MM.1S (cell line): ENCODE data around the gene CSNK1E.

Experiments
- CTCF ChIP-seq: fragments of 300-600 bp; sonication (generic); IDR thresholded peaks from 2 replicates; pipeline ENCODE4 v1.5.1; 2016; ENCODE audit warnings: antibody characterized with exemption, low read length, mixed read lengths
- EZH2 ChIP-seq: fragments of 300-600 bp; sonication (generic); optimal IDR thresholded peaks from 2 replicates; pipeline ENCODE3; 2017; ENCODE audit warnings: low read depth, mild to moderate bottlenecking, antibody characterized with exemption, low read length, mixed read lengths
- EZH2phosphoT487 ChIP-seq: fragments of 300-600 bp; sonication (generic); IDR thresholded peaks from 2 replicates; pipeline ENCODE4 v1.6.1; 2018; ENCODE audit warnings: antibody characterized with exemption, low read length

- TF ChIP-seq CTCF (no peak), EZH2 (no peak), EZH2phosphoT487 (no peak)
Measured at GRCh38 chr22:38317122-38317994, at the start of gene CSNK1E.
